ENCODE data around the gene YTHDF1.

DNA sequence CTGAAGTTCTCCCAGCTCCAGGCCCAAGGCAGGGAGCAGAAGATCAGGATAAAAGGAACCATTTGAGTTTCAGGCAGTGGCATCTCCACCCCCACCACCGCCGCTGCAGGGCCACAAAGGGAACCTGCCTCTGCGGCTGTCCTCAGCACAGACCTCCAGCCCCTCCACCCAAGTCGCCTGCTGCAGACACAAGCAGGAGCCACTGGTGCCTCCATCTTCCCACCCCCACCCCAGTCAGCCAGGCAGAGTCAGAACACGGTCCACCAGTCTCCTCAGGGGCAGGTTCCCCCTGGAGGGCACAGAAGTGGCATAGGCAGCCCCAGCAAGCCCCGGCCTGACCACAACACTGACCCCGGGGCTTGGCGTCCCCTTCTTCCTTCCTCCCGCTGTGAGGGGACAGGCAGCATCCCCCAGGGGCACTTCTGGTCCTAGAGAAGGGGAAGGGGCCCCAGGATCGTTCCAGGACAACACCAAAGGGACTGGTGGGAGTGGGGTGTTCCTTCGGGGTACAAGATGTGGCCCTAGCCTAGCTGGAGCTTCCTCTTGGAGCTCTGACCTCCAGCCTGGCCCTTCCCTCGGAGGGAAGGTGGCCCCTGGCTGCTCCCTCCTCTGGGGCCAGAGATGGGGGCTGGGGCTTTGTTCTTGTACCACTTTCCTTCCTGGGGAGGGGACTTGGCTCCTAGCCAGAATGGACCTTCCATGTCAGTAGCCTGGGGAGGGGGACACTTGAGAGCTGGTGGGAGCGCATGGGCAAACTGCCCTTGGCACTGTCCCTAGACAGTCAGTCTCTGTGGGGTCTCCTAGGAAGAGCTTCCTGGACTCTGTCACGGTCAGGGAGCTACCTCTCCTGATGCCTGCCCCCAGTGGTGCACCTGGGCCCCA, 36.0 kb downstream of the YTHDF1 start:
- TF ChIP-seq CTCF (IDR thresholded peaks at IDR 0.05): no peak
- no peak for TF ChIP-seq POLR2AphosphoS5 (IDR thresholded peaks at IDR 0.05; ENCODE audit: insufficient read depth in 1 of 2, low read depth in 1 of 2)

All from vagina (tissue), 2 donors.